ENCODE results near the gene MYH6.
"Not testable (repeated sequence)": the region's sequence is repeated elsewhere in the genome, so short reads cannot be mapped to it uniquely, and the experiment has no call there.

Gene MYH6

DNA sequence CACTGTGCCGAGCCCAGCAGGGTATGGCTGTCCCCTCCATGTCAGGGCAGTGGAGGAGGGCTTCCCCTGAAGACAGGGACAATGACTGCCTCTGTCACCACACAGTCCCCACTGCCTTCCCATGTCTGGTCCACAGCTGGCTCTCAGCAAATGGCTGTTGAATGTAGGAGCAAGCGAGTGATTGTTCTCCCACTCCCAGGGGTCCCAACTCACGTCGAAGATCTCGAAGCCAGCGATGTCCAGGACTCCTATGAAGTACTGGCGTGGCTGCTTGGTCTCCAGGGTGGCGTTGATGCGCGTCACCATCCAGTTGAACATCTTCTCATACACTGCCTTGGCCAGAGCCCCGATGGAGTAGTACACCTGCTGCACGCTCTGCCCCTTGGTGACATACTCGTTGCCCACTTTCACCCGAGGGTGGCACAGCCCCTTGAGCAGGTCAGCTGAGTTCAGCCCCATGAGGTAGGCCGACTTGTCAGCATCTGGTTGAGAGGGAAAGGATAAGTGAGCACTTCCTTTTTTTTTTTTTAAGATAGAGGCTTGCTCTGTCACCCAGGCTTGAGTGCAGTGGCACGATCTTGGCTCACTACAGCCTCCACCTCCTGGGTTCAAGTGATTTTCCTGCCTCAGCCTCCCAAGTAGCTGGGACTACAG lies 7.5 kb downstream of the MYH6 start:
- H3K4me1 ChIP-seq (ENCODE audit: control insufficient read depth, low read depth, low read length); H3K9ac ChIP-seq (ENCODE audit: low read length); H4K8ac ChIP-seq (ENCODE audit: low read depth, low read length); H2AK5ac ChIP-seq (ENCODE audit: low read length); H3K4ac ChIP-seq (ENCODE audit: low read depth, low read length); DNase-seq; H3K27me3 ChIP-seq (ENCODE audit: insufficient read depth, low read length, poor library complexity); H2BK5ac ChIP-seq (ENCODE audit: low read length); H2BK15ac ChIP-seq (replicated peaks; ENCODE audit: low read depth); H3K18ac ChIP-seq (ENCODE audit: low read length); H3K4me2 ChIP-seq (ENCODE audit: low read length); H3K36me3 ChIP-seq (ENCODE audit: control insufficient read depth, insufficient read depth, low read length); H3K56ac ChIP-seq (ENCODE audit: low read length); H3K27ac ChIP-seq (ENCODE audit: low read depth, low read length); H4K5ac ChIP-seq (ENCODE audit: low read length); H3K4me3 ChIP-seq (ENCODE audit: low read length); H2BK120ac ChIP-seq (ENCODE audit: low read depth, low read length); H3K79me2 ChIP-seq (ENCODE audit: control insufficient read depth, insufficient read depth, low read length); H3K23ac ChIP-seq (ENCODE audit: low read length); H3K79me1 ChIP-seq (ENCODE audit: low read length): not testable (repeated sequence)
- WGBS (ENCODE audit: extremely low coverage, insufficient coverage, low lambda C conversion rate), result no CpG with 5 or more reads among the region's 16 CpGs

DNA sequence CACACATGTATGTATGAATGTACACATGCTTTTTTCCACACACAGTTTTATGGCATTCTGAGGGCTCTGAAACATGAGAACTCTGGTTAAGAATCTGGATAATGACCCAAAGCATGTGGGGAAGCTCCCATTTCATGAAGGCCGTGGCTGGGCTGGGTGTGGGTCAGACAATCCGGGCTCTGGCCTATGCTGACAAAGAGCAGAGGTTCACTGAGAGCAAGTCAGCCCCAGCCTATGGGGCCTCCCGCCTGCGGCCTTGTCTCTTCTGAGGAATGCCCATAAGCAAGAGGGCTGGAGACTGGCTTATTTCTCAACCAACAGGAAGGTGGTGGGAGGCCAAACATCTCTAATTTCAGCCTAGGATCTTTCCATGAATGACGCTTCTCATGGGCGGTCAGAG lies 8.5 kb downstream of the MYH6 start:
- no peak overlapping the region for H2BK5ac ChIP-seq (ENCODE audit: low read length)
- H2AK5ac ChIP-seq (ENCODE audit: low read length), result no peak overlapping the region
- no peaks in the 10 kb centered on the region for H3K79me1 ChIP-seq (ENCODE audit: low read length)
- no peaks in the 10 kb centered on the region for H3K27me3 ChIP-seq (ENCODE audit: insufficient read depth, low read length, poor library complexity)
- H3K23ac ChIP-seq (ENCODE audit: low read length), result no peak overlapping the region
- H3K9ac ChIP-seq (ENCODE audit: low read length), result no peak overlapping the region
- no peak overlapping the region for H2BK120ac ChIP-seq (ENCODE audit: low read depth, low read length)
- H2BK15ac ChIP-seq (replicated peaks; ENCODE audit: low read depth), result no peak overlapping the region
- H3K4ac ChIP-seq (ENCODE audit: low read depth, low read length), result no peak overlapping the region
- H3K79me2 ChIP-seq (ENCODE audit: control insufficient read depth, insufficient read depth, low read length), result no peaks in the 10 kb centered on the region
- H3K4me1 ChIP-seq (ENCODE audit: control insufficient read depth, low read depth, low read length), result no peaks in the 10 kb centered on the region
- H3K56ac ChIP-seq (ENCODE audit: low read length), result no peak overlapping the region
- H3K4me2 ChIP-seq (ENCODE audit: low read length), result no peak overlapping the region
- no peak overlapping the region for H3K27ac ChIP-seq (ENCODE audit: low read depth, low read length)
- no peak overlapping the region for H3K18ac ChIP-seq (ENCODE audit: low read length)
- no peak for DNase-seq
- no peaks in the 10 kb centered on the region for H3K36me3 ChIP-seq (ENCODE audit: control insufficient read depth, insufficient read depth, low read length)
- no peak overlapping the region for H4K8ac ChIP-seq (ENCODE audit: low read depth, low read length)
- H4K5ac ChIP-seq (ENCODE audit: low read length), result no peak overlapping the region
- H3K4me3 ChIP-seq (ENCODE audit: low read length), result no peak overlapping the region
- WGBS (ENCODE audit: extremely low coverage, insufficient coverage, low lambda C conversion rate), result no CpG with 5 or more reads among the region's 6 CpGs

DNA sequence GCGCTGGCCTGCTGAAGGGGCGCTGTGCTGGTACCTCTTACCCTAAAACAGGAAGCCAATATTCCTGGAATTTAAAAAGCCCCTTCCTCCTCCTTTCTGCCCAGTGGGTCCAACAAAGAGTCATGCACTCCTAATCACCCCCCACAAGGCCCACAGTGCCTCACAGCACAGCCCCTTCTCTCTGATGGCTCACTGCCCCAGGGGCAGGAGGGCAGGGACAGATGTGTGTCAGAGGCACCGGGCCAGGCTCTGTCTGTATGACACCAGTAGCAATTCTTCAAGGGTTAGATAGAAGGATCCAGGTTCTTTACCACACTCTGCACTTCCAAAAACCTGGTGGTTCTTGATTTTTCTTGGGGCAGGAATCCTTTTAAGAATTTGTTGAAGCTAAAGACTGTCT lies 8.9 kb downstream of the MYH6 start:
- Histone ChIP-seq H2BK120ac (ENCODE audit: low read depth, low read length) (no peak overlapping the region), H3K4me2 (ENCODE audit: low read length) (no peak overlapping the region), H4K8ac (ENCODE audit: low read depth, low read length) (no peak overlapping the region), H3K9ac (ENCODE audit: low read length) (no peak overlapping the region), H3K36me3 (ENCODE audit: control insufficient read depth, insufficient read depth, low read length) (no peaks in the 10 kb centered on the region), H2BK5ac (ENCODE audit: low read length) (no peak overlapping the region), H3K4ac (ENCODE audit: low read depth, low read length) (no peak overlapping the region), H3K23ac (ENCODE audit: low read length) (no peak overlapping the region), H2AK5ac (ENCODE audit: low read length) (no peak overlapping the region), H2BK15ac (replicated peaks; ENCODE audit: low read depth) (no peak overlapping the region), H3K4me3 (ENCODE audit: low read length) (no peak overlapping the region), H4K5ac (ENCODE audit: low read length) (no peak overlapping the region), H3K4me1 (ENCODE audit: control insufficient read depth, low read depth, low read length) (no peaks in the 10 kb centered on the region), H3K79me1 (ENCODE audit: low read length) (no peaks in the 10 kb centered on the region), H3K27ac (ENCODE audit: low read depth, low read length) (no peak overlapping the region), H3K27me3 (ENCODE audit: insufficient read depth, low read length, poor library complexity) (no peaks in the 10 kb centered on the region), H3K56ac (ENCODE audit: low read length) (no peak overlapping the region), H3K18ac (ENCODE audit: low read length) (no peak overlapping the region), H3K79me2 (ENCODE audit: control insufficient read depth, insufficient read depth, low read length) (no peaks in the 10 kb centered on the region)
- no CpG with 5 or more reads among the region's 3 CpGs for WGBS (ENCODE audit: extremely low coverage, insufficient coverage, low lambda C conversion rate)
- DNase-seq, result no peak

GRCh38 chr14:23398348-23398747 lies 9.7 kb downstream of the MYH6 start:
- no peak overlapping the region for H2BK5ac ChIP-seq (ENCODE audit: low read length)
- H4K8ac ChIP-seq (ENCODE audit: low read depth, low read length), result no peak overlapping the region
- no peak overlapping the region for H3K18ac ChIP-seq (ENCODE audit: low read length)
- H3K79me1 ChIP-seq (ENCODE audit: low read length), result no peaks in the 10 kb centered on the region
- H3K9ac ChIP-seq (ENCODE audit: low read length), result no peak overlapping the region
- H2AK5ac ChIP-seq (ENCODE audit: low read length), result no peak overlapping the region
- H3K27me3 ChIP-seq (ENCODE audit: insufficient read depth, low read length, poor library complexity), result no peaks in the 10 kb centered on the region
- no peak overlapping the region for H2BK120ac ChIP-seq (ENCODE audit: low read depth, low read length)
- no peak overlapping the region for H3K23ac ChIP-seq (ENCODE audit: low read length)
- no peak overlapping the region for H3K4me3 ChIP-seq (ENCODE audit: low read length)
- no peak overlapping the region for H3K56ac ChIP-seq (ENCODE audit: low read length)
- H3K4me2 ChIP-seq (ENCODE audit: low read length), result no peak overlapping the region
- DNase-seq, result no peak
- H3K36me3 ChIP-seq (ENCODE audit: control insufficient read depth, insufficient read depth, low read length), result no peaks in the 10 kb centered on the region
- no peak overlapping the region for H4K5ac ChIP-seq (ENCODE audit: low read length)
- H3K4ac ChIP-seq (ENCODE audit: low read depth, low read length), result no peak overlapping the region
- H2BK15ac ChIP-seq (replicated peaks; ENCODE audit: low read depth), result no peak overlapping the region
- no peaks in the 10 kb centered on the region for H3K79me2 ChIP-seq (ENCODE audit: control insufficient read depth, insufficient read depth, low read length)
- no CpG with 5 or more reads among the region's 4 CpGs for WGBS (ENCODE audit: extremely low coverage, insufficient coverage, low lambda C conversion rate)
- no peak overlapping the region for H3K27ac ChIP-seq (ENCODE audit: low read depth, low read length)
- no peaks in the 10 kb centered on the region for H3K4me1 ChIP-seq (ENCODE audit: control insufficient read depth, low read depth, low read length)

GRCh38 chr14:23396781-23397407 lies 11.2 kb downstream of the MYH6 start:
- no peak for DNase-seq
- Histone ChIP-seq H3K4me3 (ENCODE audit: low read length) (no peak overlapping the region), H2BK5ac (ENCODE audit: low read length) (no peak overlapping the region), H2BK15ac (replicated peaks; ENCODE audit: low read depth) (no peak overlapping the region), H3K79me2 (ENCODE audit: control insufficient read depth, insufficient read depth, low read length) (no peaks in the 10 kb centered on the region), H3K27me3 (ENCODE audit: insufficient read depth, low read length, poor library complexity) (no peaks in the 10 kb centered on the region), H3K36me3 (ENCODE audit: control insufficient read depth, insufficient read depth, low read length) (no peaks in the 10 kb centered on the region), H3K4me1 (ENCODE audit: control insufficient read depth, low read depth, low read length) (no peaks in the 10 kb centered on the region), H2AK5ac (ENCODE audit: low read length) (no peak overlapping the region), H3K18ac (ENCODE audit: low read length) (no peak overlapping the region), H4K8ac (ENCODE audit: low read depth, low read length) (no peak overlapping the region), H3K79me1 (ENCODE audit: low read length) (no peaks in the 10 kb centered on the region), H3K56ac (ENCODE audit: low read length) (no peak overlapping the region), H3K4me2 (ENCODE audit: low read length) (no peak overlapping the region), H2BK120ac (ENCODE audit: low read depth, low read length) (no peak overlapping the region), H3K4ac (ENCODE audit: low read depth, low read length) (no peak overlapping the region), H4K5ac (ENCODE audit: low read length) (no peak overlapping the region), H3K23ac (ENCODE audit: low read length) (no peak overlapping the region), H3K9ac (ENCODE audit: low read length) (no peak overlapping the region), H3K27ac (ENCODE audit: low read depth, low read length) (no peak overlapping the region)
- no CpG with 5 or more reads among the region's 10 CpGs for WGBS (ENCODE audit: extremely low coverage, insufficient coverage, low lambda C conversion rate)

GRCh38 chr14:23396126-23396525 lies 11.9 kb downstream of the MYH6 start:
- no peak overlapping the region for H2AK5ac ChIP-seq (ENCODE audit: low read length)
- H3K56ac ChIP-seq (ENCODE audit: low read length), result no peak overlapping the region
- no peak overlapping the region for H3K9ac ChIP-seq (ENCODE audit: low read length)
- no peak overlapping the region for H3K4ac ChIP-seq (ENCODE audit: low read depth, low read length)
- no peak overlapping the region for H3K27ac ChIP-seq (ENCODE audit: low read depth, low read length)
- H2BK5ac ChIP-seq (ENCODE audit: low read length), result no peak overlapping the region
- H3K23ac ChIP-seq (ENCODE audit: low read length), result no peak overlapping the region
- no peak overlapping the region for H3K18ac ChIP-seq (ENCODE audit: low read length)
- H3K4me2 ChIP-seq (ENCODE audit: low read length), result no peak overlapping the region
- H3K36me3 ChIP-seq (ENCODE audit: control insufficient read depth, insufficient read depth, low read length), result no peaks in the 10 kb centered on the region
- no peaks in the 10 kb centered on the region for H3K79me1 ChIP-seq (ENCODE audit: low read length)
- no peak overlapping the region for H4K8ac ChIP-seq (ENCODE audit: low read depth, low read length)
- no peak for DNase-seq
- no peak overlapping the region for H3K4me3 ChIP-seq (ENCODE audit: low read length)
- no peaks in the 10 kb centered on the region for H3K27me3 ChIP-seq (ENCODE audit: insufficient read depth, low read length, poor library complexity)
- no CpG with 5 or more reads among the region's 10 CpGs for WGBS (ENCODE audit: extremely low coverage, insufficient coverage, low lambda C conversion rate)
- H4K5ac ChIP-seq (ENCODE audit: low read length), result no peak overlapping the region
- no peaks in the 10 kb centered on the region for H3K4me1 ChIP-seq (ENCODE audit: control insufficient read depth, low read depth, low read length)
- no peak overlapping the region for H2BK120ac ChIP-seq (ENCODE audit: low read depth, low read length)
- H3K79me2 ChIP-seq (ENCODE audit: control insufficient read depth, insufficient read depth, low read length), result no peaks in the 10 kb centered on the region
- no peak overlapping the region for H2BK15ac ChIP-seq (replicated peaks; ENCODE audit: low read depth)

Measured in mesendoderm (in vitro differentiated cells).